OCI-LY7 (cell line): Measurements from ENCODE around the gene CGB5. TPM values are rescaled to one million over a fixed set of nuclear protein-coding genes. Genes with fewer than 3 reads are reported as not detected.

ENCODE experiments used
- BruUV-seq: library from RNA; stranded (reverse); fragments of 400-500 nt; replicated peaks from 2 replicates; lab custom pipeline; 2021; lab: Mats Ljungman, UMichigan
- CTCF ChIA-PET: fragments of 300-600 bp; sonication (Branson Sonifier 250); formaldehyde crosslinking; loops from one replicate; lab custom pipeline; 2022; ENCODE audit warnings: antibody characterized with exemption; ENCODE audit not compliant: unreplicated experiment; lab: Charles Lee
- POLR2A ChIA-PET: fragments of 300-600 bp; sonication (Branson Sonifier 250); formaldehyde crosslinking; loops from one replicate; lab custom pipeline; 2022; ENCODE audit warnings: antibody characterized with exemption; lab: Charles Lee
- DNase-seq: peaks from one replicate; pipeline ENCODE4 v3.0.0-alpha.2; 2015; ENCODE audit warnings: low spot score
- H2AFZ ChIP-seq: fragments of 200-600 bp; sonication (generic), shearing (Covaris generic); 2 replicates; pipeline ENCODE4 v1.6.1; 2014; ENCODE audit warnings: mild to moderate bottlenecking, antibody characterized with exemption, low read length, moderate library complexity
- H3K27ac ChIP-seq: fragments of 200-600 bp; sonication (generic); 2 replicates; pipeline ENCODE4 v1.5.1; 2014; ENCODE audit warnings: mixed run types, low read depth, mild to moderate bottlenecking, moderate library complexity, low read length, inconsistent platforms; ENCODE audit not compliant: poor library complexity, severe bottlenecking
- H3K36me3 ChIP-seq: fragments of 200-600 bp; sonication (generic); 2 replicates; pipeline ENCODE4 v1.6.1; 2014; ENCODE audit warnings: mild to moderate bottlenecking, antibody characterized with exemption, low read length, moderate library complexity, mixed read lengths; ENCODE audit not compliant: insufficient read depth
- H3K4me1 ChIP-seq: fragments of 200-600 bp; sonication (generic); 2 replicates; pipeline ENCODE4 v1.5.1; 2014; ENCODE audit warnings: mild to moderate bottlenecking, low read length; ENCODE audit not compliant: insufficient read depth, poor library complexity, severe bottlenecking
- H3K4me2 ChIP-seq: fragments of 200-600 bp; sonication (generic); 2 replicates; pipeline ENCODE4 v1.6.1; 2014; ENCODE audit warnings: mild to moderate bottlenecking, low read length
- H3K4me3 ChIP-seq: fragments of 200-600 bp; sonication (generic); 2 replicates; pipeline ENCODE4 v1.5.1; 2014; ENCODE audit warnings: mild to moderate bottlenecking, low read depth, low read length; ENCODE audit not compliant: poor library complexity, severe bottlenecking
- H3K79me2 ChIP-seq: fragments of 200-600 bp; sonication (generic); 2 replicates; pipeline ENCODE4 v1.6.1; 2016; ENCODE audit warnings: low read depth, mild to moderate bottlenecking, low read length, moderate library complexity, mixed read lengths; ENCODE audit not compliant: insufficient read depth
- H3K9me2 ChIP-seq: fragments of 200-600 bp; sonication (generic); 2 replicates; pipeline ENCODE4 v1.6.1; 2016; ENCODE audit warnings: mild to moderate bottlenecking, low read length, mixed read lengths; ENCODE audit not compliant: insufficient read depth
- H3K9me3 ChIP-seq: fragments of 200-600 bp; sonication (generic); 2 replicates; pipeline ENCODE4 v1.6.1; 2014; ENCODE audit warnings: mild to moderate bottlenecking, mixed run types, low read length, mixed read lengths
- H4K20me1 ChIP-seq: fragments of 200-600 bp; sonication (generic); 2 replicates; pipeline ENCODE4 v1.6.1; 2014; ENCODE audit warnings: mild to moderate bottlenecking, antibody characterized with exemption, low read length, moderate library complexity, mixed read lengths; ENCODE audit not compliant: insufficient read depth
- CTCF ChIP-seq: fragments of 200-600 bp; sonication (generic); conservative IDR thresholded peaks from 2 replicates; pipeline ENCODE4 v1.5.1; 2014; ENCODE audit warnings: mild to moderate bottlenecking, antibody characterized with exemption, low read length, moderate library complexity, mixed read lengths
- EZH2phosphoT487 ChIP-seq: fragments of 200-600 bp; sonication (generic); IDR thresholded peaks from 2 replicates; pipeline ENCODE4 v1.6.1; 2018; ENCODE audit warnings: low read depth, borderline replicate concordance, mild to moderate bottlenecking, mixed run types, antibody characterized with exemption, low read length, moderate library complexity, mixed read lengths
- intact Hi-C: fragments of 100-400 bp; cut with micrococcal nuclease; formaldehyde crosslinking; loops from one replicate; pipeline ENCODE4 v1.10.0; 2022; ENCODE audit not compliant: unreplicated experiment
- total RNA-seq, 2 experiments: library from RNA; depleted of rRNA in 1 of 2; stranded (reverse); fragments of >200 nt in 1 of 2; shearing (Covaris generic) in 1 of 2; gene quantifications; 2 replicates each; pipeline ENCODE4 v1.2.3, GENCODE V29; 2014 to 2022

The CGB5 gene
- total RNA-seq, 2 experiments from 2014 or later = not detected

GRCh38 chr19:48999481-49000325 is 43.9 kb upstream of the CGB5 start:
- BruUV-seq = no TSS peak
- DNase-seq = peak; percentile 78
- ChIA-PET CTCF (no interaction called here), POLR2A (no interaction called here)
- Histone ChIP-seq H3K9me3 (no peaks in the 10 kb centered on the region), H3K9me2 (no peaks in the 10 kb centered on the region), H3K4me2 (no peak overlapping the region), H3K4me1 (peaks cover 12% of the 10 kb centered on the region), H3K27ac (no peak overlapping the region), H4K20me1 (peaks cover 4% of the 10 kb centered on the region; the same call in 1 of the 2 replicates), H3K79me2 (peaks cover 37% of the 10 kb centered on the region), H3K4me3 (no peak overlapping the region), H3K36me3 (peaks cover 83% of the 10 kb centered on the region), H2AFZ (no peak overlapping the region)
- intact Hi-C loops = no loop called here
- TF ChIP-seq CTCF (peak; percentile 86), EZH2phosphoT487 (no peak)

- H3K9me3 ChIP-seq = no peaks in the 10 kb centered on the region
- H2AFZ ChIP-seq = no peak overlapping the region
- H3K9me2 ChIP-seq = no peaks in the 10 kb centered on the region
- no peak overlapping the region for H3K27ac ChIP-seq
- no peak overlapping the region for H3K4me2 ChIP-seq
- no peak for DNase-seq
- no peaks in the 10 kb centered on the region for H4K20me1 ChIP-seq
- peaks cover 82% of the 10 kb centered on the region for H3K36me3 ChIP-seq
- H3K4me1 ChIP-seq = peaks cover 3% of the 10 kb centered on the region
- CTCF ChIA-PET = no interaction called here
- TF ChIP-seq CTCF (no peak), EZH2phosphoT487 (no peak)
- intact Hi-C loops = no loop called here
- no peak overlapping the region for H3K4me3 ChIP-seq
- H3K79me2 ChIP-seq = no peaks in the 10 kb centered on the region
- POLR2A ChIA-PET = no interaction called here
- BruUV-seq = no TSS peak
Measured at GRCh38 chr19:49004133-49004532, 39.5 kb upstream of the CGB5 start.

GRCh38 chr19:49004964-49005614 is 38.6 kb upstream of the CGB5 start:
- CTCF ChIA-PET = no interaction called here
- H3K4me2 ChIP-seq = no peak overlapping the region
- no peaks in the 10 kb centered on the region for H3K79me2 ChIP-seq
- no peak for DNase-seq
- peaks cover 81% of the 10 kb centered on the region for H3K36me3 ChIP-seq
- no peak overlapping the region for H3K27ac ChIP-seq
- H3K4me3 ChIP-seq = no peak overlapping the region
- BruUV-seq = TSS peak; percentile 43
- H3K4me1 ChIP-seq = no peaks in the 10 kb centered on the region
- no peaks in the 10 kb centered on the region for H3K9me2 ChIP-seq
- intact Hi-C loops = no loop called here
- POLR2A ChIA-PET = interaction anchor here (0.5 kb wide), 1 partner anchor 298 kb away, joined by 3 read pairs; no protein-coding TSS in a partner anchor
- no peaks in the 10 kb centered on the region for H4K20me1 ChIP-seq
- TF ChIP-seq CTCF = no peak
- no peak for TF ChIP-seq EZH2phosphoT487
- no peak overlapping the region for H2AFZ ChIP-seq
- no peaks in the 10 kb centered on the region for H3K9me3 ChIP-seq
